Lung (tissue), 12 donors: ENCODE data around the gene RPL12. TPM values are rescaled to one million over a fixed set of nuclear protein-coding genes. Genes with fewer than 3 reads are reported as not detected.

Experiments
- ATAC-seq: fragments of 200-7000 bp; cut with Tn5 transposase; one replicate; pipeline ENCODE4 v1.9.1; 2020; ENCODE audit warnings: moderate number of reproducible peaks; ENCODE audit not compliant: insufficient read depth, low FRiP score
- DNase-seq, 3 donors: peaks; one replicate each; pipeline ENCODE4 v3.0.0-alpha.2; 2013 to 2017
- H3K27ac ChIP-seq, 2 donors: one replicate each; pipeline ENCODE4 v1.5.1; 2013; ENCODE audit warnings: mild to moderate bottlenecking in 2 of 2, moderate library complexity in 2 of 2, control low read depth in 1 of 2, inconsistent platforms in 1 of 2, low read depth in 1 of 2, low read length in 1 of 2
- H3K27me3 ChIP-seq, 3 donors: one replicate each; pipeline ENCODE4 v1.5.1; 2013; ENCODE audit warnings: low read length in 2 of 3; ENCODE audit not compliant: control insufficient read depth in 3 of 3, insufficient read depth in 3 of 3
- H3K36me3 ChIP-seq, 4 donors: one replicate each; pipeline ENCODE4 v1.5.1; 2013; ENCODE audit warnings: low read length in 4 of 4, mild to moderate bottlenecking in 1 of 4, moderate library complexity in 1 of 4; ENCODE audit not compliant: control insufficient read depth in 4 of 4, insufficient read depth in 4 of 4
- H3K4me1 ChIP-seq, 5 donors: one replicate each; pipeline ENCODE4 v1.5.1; 2013; ENCODE audit warnings: low read length in 5 of 5, mild to moderate bottlenecking in 2 of 5, moderate library complexity in 1 of 5; ENCODE audit not compliant: control insufficient read depth in 5 of 5, insufficient read depth in 5 of 5
- H3K4me3 ChIP-seq: one replicate; pipeline ENCODE4 v1.5.1; 2013; ENCODE audit warnings: mild to moderate bottlenecking, control low read depth, moderate library complexity
- H3K9ac ChIP-seq, 2 donors: one replicate each; pipeline ENCODE4 v1.5.1; 2013; ENCODE audit warnings: low read length in 2 of 2, control low read depth in 1 of 2; ENCODE audit not compliant: insufficient read depth in 1 of 2
- H3K9me3 ChIP-seq, 4 donors: one replicate each; pipeline ENCODE4 v1.5.1; 2013; ENCODE audit warnings: low read length in 3 of 4, mild to moderate bottlenecking in 1 of 4, moderate library complexity in 1 of 4; ENCODE audit not compliant: control insufficient read depth in 4 of 4, insufficient read depth in 3 of 4
- WGBS, 2 donors: extraction: QIAGEN DNeasy Blood & Tissue Kit; methylation state at CpG; one replicate each; pipeline ENCODE4 v1.1.7; 2013; 5-methylcytosine and 5-hydroxymethylcytosine counted together
- polyA plus RNA-seq, 2 donors: library from polyadenylated mRNA; stranded (reverse); fragments of 200-250 nt; gene quantifications; one replicate each; pipeline ENCODE4 v1.2.1, GENCODE V29; 2013
- total RNA-seq, 2 donors: library from RNA; depleted of rRNA in 1 of 2; stranded (reverse); fragments of >200 nt in 1 of 2; gene quantifications; one replicate each; pipeline ENCODE4 v1.2.1, GENCODE V29; 2014 to 2021
- TF ChIP-seq, protein P1 (sequence below): IDR thresholded peaks from 2 replicates; pipeline ENCODE4 v1.5.1; 2012; ENCODE audit warnings: mild to moderate bottlenecking; ENCODE audit errors: control extremely low read depth, extremely low read depth
- donor health status: control.
- donor health status: control.
- donor health status: Bipolar disorder and iron deficiency.
- donor health status: healthy.
- donor health status: DM: yes; HTN: yes; CAD: no.

Gene RPL12
- total and polyA plus RNA-seq, 4 donors, result 768 to 5,137 (median 1,584) TPM

DNA sequence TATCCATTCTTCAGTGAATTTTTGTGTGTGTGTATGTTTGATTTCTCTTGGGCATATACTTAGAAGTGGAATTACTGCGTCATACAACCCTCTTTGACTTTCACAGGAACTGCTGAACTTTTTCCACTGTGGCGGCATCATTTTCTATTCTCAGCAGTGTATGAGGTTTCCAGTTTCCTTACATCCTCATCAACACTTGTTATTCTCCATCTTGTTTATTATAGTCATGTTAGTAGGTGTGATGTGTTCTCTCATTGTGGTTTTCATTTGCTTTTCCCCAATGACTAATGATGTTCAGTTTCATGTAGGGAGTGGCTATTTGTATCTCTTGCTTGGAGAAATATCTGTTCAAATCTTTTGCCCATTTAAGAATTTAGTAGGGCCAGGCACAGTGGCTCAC is 24.4 kb downstream of the RPL12 start:
- Histone ChIP-seq H3K9ac (no peak overlapping the region), H3K27me3 (no peaks in the 10 kb centered on the region), H3K36me3 (peaks cover 3 to 12% (median 8%) of the 10 kb centered on the region in 4 donors), H3K9me3 (no peaks in the 10 kb centered on the region), H3K4me1 (peaks cover 0 to 19% (median 10%) of the 10 kb centered on the region in 5 donors), H3K27ac (no peak overlapping the region), H3K4me3 (no peak overlapping the region)
- TF ChIP-seq, protein P1, sequence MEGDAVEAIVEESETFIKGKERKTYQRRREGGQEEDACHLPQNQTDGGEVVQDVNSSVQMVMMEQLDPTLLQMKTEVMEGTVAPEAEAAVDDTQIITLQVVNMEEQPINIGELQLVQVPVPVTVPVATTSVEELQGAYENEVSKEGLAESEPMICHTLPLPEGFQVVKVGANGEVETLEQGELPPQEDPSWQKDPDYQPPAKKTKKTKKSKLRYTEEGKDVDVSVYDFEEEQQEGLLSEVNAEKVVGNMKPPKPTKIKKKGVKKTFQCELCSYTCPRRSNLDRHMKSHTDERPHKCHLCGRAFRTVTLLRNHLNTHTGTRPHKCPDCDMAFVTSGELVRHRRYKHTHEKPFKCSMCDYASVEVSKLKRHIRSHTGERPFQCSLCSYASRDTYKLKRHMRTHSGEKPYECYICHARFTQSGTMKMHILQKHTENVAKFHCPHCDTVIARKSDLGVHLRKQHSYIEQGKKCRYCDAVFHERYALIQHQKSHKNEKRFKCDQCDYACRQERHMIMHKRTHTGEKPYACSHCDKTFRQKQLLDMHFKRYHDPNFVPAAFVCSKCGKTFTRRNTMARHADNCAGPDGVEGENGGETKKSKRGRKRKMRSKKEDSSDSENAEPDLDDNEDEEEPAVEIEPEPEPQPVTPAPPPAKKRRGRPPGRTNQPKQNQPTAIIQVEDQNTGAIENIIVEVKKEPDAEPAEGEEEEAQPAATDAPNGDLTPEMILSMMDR, result no peak
- WGBS, 2 donors, result 86 to 94% methylated on average over 2 of the region's 2 CpGs
- no peak for ATAC-seq
- DNase-seq, result no peak

DNA sequence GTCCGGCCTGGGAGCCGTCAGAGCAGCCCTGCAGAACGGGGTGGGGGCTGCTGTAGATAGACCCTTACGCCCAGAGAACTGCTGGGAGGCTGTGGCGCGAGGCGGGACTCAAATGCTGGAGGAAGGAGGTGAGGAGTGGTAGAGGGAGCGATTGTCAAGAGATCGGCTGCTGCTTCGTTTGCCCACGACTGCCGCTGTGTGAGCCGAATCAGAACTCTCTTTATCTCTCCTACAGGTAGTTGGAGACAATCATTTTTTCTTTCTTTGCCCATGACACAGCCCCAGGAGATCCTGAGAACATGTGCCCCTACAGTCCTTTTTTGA is 26.6 kb downstream of the RPL12 start:
- Histone ChIP-seq H3K27ac (peak overlapping the region; percentile 67 to 86), H3K27me3 (no peaks in the 10 kb centered on the region), H3K4me1 (peaks cover 0 to 19% (median 10%) of the 10 kb centered on the region in 5 donors), H3K9me3 (no peaks in the 10 kb centered on the region), H3K4me3 (peak overlapping the region; percentile 66), H3K36me3 (peaks cover 0 to 6% (median 4%) of the 10 kb centered on the region in 4 donors), H3K9ac (peak overlapping the region; percentile 55 to 69)
- TF ChIP-seq, protein P1, result no peak
- 0% methylated on average over 13 of the region's 13 CpGs for WGBS, 2 donors
- DNase-seq (no peak), ATAC-seq (no peak)

DNA sequence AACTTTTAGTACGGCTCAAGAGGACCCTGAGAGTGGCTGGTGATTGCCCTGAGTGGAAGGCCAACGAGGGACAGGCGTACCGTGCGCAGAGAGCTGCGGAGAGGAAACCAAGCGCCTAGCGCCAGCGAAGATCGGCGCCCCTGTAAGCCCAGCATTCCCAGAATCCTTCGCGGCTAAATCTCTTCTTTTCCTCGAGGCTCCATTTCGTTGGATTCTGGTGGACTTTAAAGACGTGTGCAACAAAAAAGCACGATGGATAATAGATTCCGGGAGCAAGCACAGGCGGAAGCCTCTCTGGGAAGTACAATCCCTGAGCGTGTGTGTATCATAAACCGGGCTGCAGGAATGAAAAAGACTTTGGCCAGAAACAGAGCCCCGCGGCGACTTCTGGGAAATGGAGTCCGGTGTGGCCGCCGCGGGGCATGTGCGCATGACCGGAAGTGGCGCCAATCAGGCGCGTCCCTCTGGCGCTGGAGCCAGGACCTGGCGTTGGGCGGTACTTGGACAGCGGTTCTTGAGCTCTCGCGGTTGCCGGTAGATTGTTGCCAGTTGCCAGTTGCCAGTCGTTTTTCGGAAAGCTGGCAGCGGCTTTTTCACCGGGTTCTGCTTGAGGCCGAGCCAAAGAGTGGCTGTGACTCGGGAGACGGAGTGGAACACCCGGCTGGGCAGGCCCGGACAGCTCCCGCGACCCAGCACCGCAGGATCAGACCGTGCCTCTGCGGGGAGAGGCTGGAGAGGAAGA is 27.1 kb downstream of the RPL12 start, which contains the start of gene ZNF79:
TSS of gene ZNF79 (plus strand) at position 449 of the 742 bp plus-strand sequence. CDS start 406 bp downstream, outside the sequence.
- DNase-seq (peak; percentile 95 to 97 (median 95)), ATAC-seq (peak; percentile 95)
- H3K4me3 ChIP-seq, result peak within 1 kb of the TSS; percentile 66
- 0% methylated on average over 54 of the region's 54 CpGs for WGBS, 2 donors
- peak within 1 kb of the TSS; percentile 86 to 91 for H3K27ac ChIP-seq
- peaks cover 0 to 6% (median 3%) of the 10 kb centered on the region in 4 donors for H3K36me3 ChIP-seq
- H3K27me3 ChIP-seq, result no peaks in the 10 kb centered on the region
- H3K9ac ChIP-seq, result peak within 1 kb of the TSS; percentile 77 to 90
- TF ChIP-seq, protein P1, result no peak
- H3K9me3 ChIP-seq, result no peaks in the 10 kb centered on the region
- peaks cover 0 to 19% (median 10%) of the 10 kb centered on the region in 5 donors for H3K4me1 ChIP-seq
